HepG2 (cell line): ENCODE data around the gene FDXR. TPM values are rescaled to one million over a fixed set of nuclear protein-coding genes. Genes with fewer than 3 reads are reported as not detected.

Experiments
- ATAC-seq: fragments of 200-7000 bp; cut with Tn5 transposase; 3 replicates; pipeline ENCODE4 v1.9.1; 2020; ENCODE audit warnings: mild to moderate bottlenecking, moderate library complexity
- BruUV-seq: library from RNA; stranded (reverse); fragments of 400-500 nt; replicated peaks from 2 replicates; lab custom pipeline; 2021; lab: Mats Ljungman, UMichigan
- CTCF ChIA-PET: fragments of 300-600 bp; formaldehyde crosslinking; extraction: SDS; loops from one replicate; lab custom pipeline; 2021; ENCODE audit warnings: low total read pairs, inconsistent platforms, low intra/inter-chr PET ratio; lab: Yijun Ruan, JAX
- POLR2A ChIA-PET: fragments of 350-600 bp; sonication (Branson Sonifier 250); formaldehyde crosslinking; loops from one replicate; lab custom pipeline; 2020; ENCODE audit warnings: antibody characterized with exemption, inconsistent platforms; lab: Yijun Ruan, JAX
- DNase-seq: peaks from one replicate; pipeline ENCODE4 v3.0.0-alpha.2; 2015; ENCODE audit warnings: low spot score
- FAIRE-seq: peaks from 3 replicates; lab custom pipeline; 2011; peaks lifted over from hg19 to GRCh38; lab: Jason Lieb, UNC
- H2AFZ ChIP-seq: one replicate; pipeline ENCODE4 v1.6.1; 2011; ENCODE audit warnings: low read length, inconsistent platforms
- H3K27ac ChIP-seq: fragments of 300-600 bp; 3 replicates; pipeline ENCODE4 v1.8.0; 2011; ENCODE audit warnings: mixed run types, mild to moderate bottlenecking, mixed read lengths, low read length, inconsistent platforms; ENCODE audit not compliant: insufficient read depth; ENCODE audit errors: extremely low read length
- H3K27me3 ChIP-seq, 2 experiments: fragments of 200-600 bp in 1 of 2; 2 replicates in 1 of 2; 3 replicates in 1 of 2; pipeline versions ENCODE4 v1.6.0 to v1.8.0; 2011; ENCODE audit warnings: low read length in 2 of 2, mild to moderate bottlenecking in 2 of 2, moderate library complexity in 2 of 2, inconsistent platforms in 1 of 2; ENCODE audit not compliant: insufficient read depth in 2 of 2, control insufficient read depth in 1 of 2
- H3K36me3 ChIP-seq, 2 experiments: fragments of 200-600 bp in 1 of 2; replicated peaks in 1 of 2; 2 replicates in 1 of 2; 3 replicates in 1 of 2; pipeline versions ENCODE4 v1.5.1 to v1.8.0; 2011; ENCODE audit warnings: low read length in 2 of 2, inconsistent platforms in 1 of 2; ENCODE audit not compliant: insufficient read depth in 2 of 2, control insufficient read depth in 1 of 2
- H3K4me1 ChIP-seq: 2 replicates; pipeline ENCODE4 v1.5.1; 2012; ENCODE audit warnings: low read length, inconsistent platforms; ENCODE audit not compliant: insufficient read depth
- H3K4me2 ChIP-seq: 2 replicates; pipeline ENCODE4 v1.6.0; 2011; ENCODE audit warnings: low read depth, low read length, inconsistent platforms
- H3K4me3 ChIP-seq, 3 experiments: fragments of 200-600 bp in 1 of 3; sonication (generic), shearing (Covaris generic) in 1 of 3; replicated peaks in 1 of 3; 2 replicates each; pipeline ENCODE4 v1.5.1; 2011 to 2016; ENCODE audit warnings: low read length in 3 of 3, inconsistent platforms in 2 of 3, low read depth in 2 of 3, mild to moderate bottlenecking in 2 of 3, control low read depth in 1 of 3, mixed read lengths in 1 of 3; ENCODE audit not compliant: insufficient read depth in 1 of 3
- H3K79me2 ChIP-seq: one replicate; pipeline ENCODE4 v1.6.1; 2011; ENCODE audit warnings: low read length, inconsistent platforms; ENCODE audit not compliant: insufficient read depth
- H3K9ac ChIP-seq: 2 replicates; pipeline ENCODE4 v1.6.0; 2011; ENCODE audit warnings: mild to moderate bottlenecking, low read depth, low read length, inconsistent platforms; ENCODE audit not compliant: insufficient read depth
- H3K9me3 ChIP-seq: 2 replicates; pipeline ENCODE4 v1.5.1; 2012; ENCODE audit warnings: mild to moderate bottlenecking, low read length
- H4K20me1 ChIP-seq: 2 replicates; pipeline ENCODE4 v1.6.0; 2011; ENCODE audit warnings: inconsistent platforms, mild to moderate bottlenecking, low read length, moderate library complexity; ENCODE audit not compliant: insufficient read depth
- EZH2 ChIP-seq: conservative IDR thresholded peaks from 2 replicates; pipeline ENCODE4 v1.6.1; 2012; ENCODE audit warnings: mild to moderate bottlenecking, low read depth, low read length, moderate library complexity
- MAFG ChIP-seq: sonication (generic); formaldehyde crosslinking; IDR thresholded peaks from 2 replicates; pipeline ENCODE4 v1.5.1; 2020; ENCODE audit warnings: mild to moderate bottlenecking, missing genetic modification reagents
- NR2F6 ChIP-seq, 2 experiments: IDR thresholded peaks; 2 replicates each; pipeline ENCODE4 v1.6.1; 2016; ENCODE audit warnings: antibody characterized with exemption in 1 of 2, mild to moderate bottlenecking in 1 of 2
- TAF1 ChIP-seq: sonication (generic); formaldehyde crosslinking; IDR thresholded peaks from 2 replicates; pipeline ENCODE4 v1.4.0; 2020; ENCODE audit warnings: missing genetic modification reagents
- TBP ChIP-seq: sonication (generic); formaldehyde crosslinking; IDR thresholded peaks from 2 replicates; pipeline ENCODE4 v1.5.0; 2020; ENCODE audit warnings: missing genetic modification reagents
- ZNF350 ChIP-seq: sonication (generic); formaldehyde crosslinking; IDR thresholded peaks from 2 replicates; pipeline ENCODE4 v1.4.0; 2020; ENCODE audit warnings: mild to moderate bottlenecking, low read depth, missing genetic modification reagents, borderline replicate concordance
- WGBS: methylation state at CpG from one replicate; pipeline ENCODE4 v1.1.6; 2017; ENCODE audit warnings: low lambda C conversion rate; 5-methylcytosine and 5-hydroxymethylcytosine counted together
- in situ Hi-C: cut with HindIII; loops from 2 replicates; pipeline ENCODE4 v1.10.0; 2017; ENCODE audit warnings: low pct_unique_long_range_greater_than_20kb; ENCODE audit not compliant: extremely low pct_ligation_motif_present
- intact Hi-C: fragments of 100-400 bp; cut with micrococcal nuclease; formaldehyde crosslinking; loops from one replicate; pipeline ENCODE4 v1.10.0; 2022; ENCODE audit not compliant: unreplicated experiment
- polyA plus RNA-seq, 8 experiments: library from polyadenylated mRNA; depleted of rRNA in 3 of 8; stranded (reverse) in 7 of 8; unstranded in 1 of 8; fragments of >200 nt; fragmentation: Illumina TruSeq in 4 of 8; extraction: Trizol in 4 of 8; gene quantifications; 2 replicates each; pipeline versions ENCODE4 v1.2.1 to v1.2.3, GENCODE V29; 2011 to 2016; ENCODE audit warnings: low read depth in 4 of 8, missing spikeins in 1 of 8, mixed read lengths in 1 of 8; ENCODE audit not compliant: insufficient read depth in 1 of 8
- total RNA-seq, 5 experiments: library from RNA; depleted of rRNA; stranded (reverse); fragments of >200 nt; fragmentation: Illumina TruSeq; extraction: Trizol; gene quantifications; 2 replicates each; pipeline ENCODE4 v1.2.3, GENCODE V29; 2016; ENCODE audit warnings: low read depth in 1 of 5
- TF ChIP-seq, protein P1 (sequence below): IDR thresholded peaks from 2 replicates; pipeline ENCODE4 v1.6.1; 2012; ENCODE audit warnings: low read length, improper control_type of control experiment

Gene FDXR
- total and polyA plus RNA-seq, 2 of the 13 experiments (the other 11 are each of a cell fraction or from before 2014, with no cell fraction given) = 23.4 to 116 TPM

DNA sequence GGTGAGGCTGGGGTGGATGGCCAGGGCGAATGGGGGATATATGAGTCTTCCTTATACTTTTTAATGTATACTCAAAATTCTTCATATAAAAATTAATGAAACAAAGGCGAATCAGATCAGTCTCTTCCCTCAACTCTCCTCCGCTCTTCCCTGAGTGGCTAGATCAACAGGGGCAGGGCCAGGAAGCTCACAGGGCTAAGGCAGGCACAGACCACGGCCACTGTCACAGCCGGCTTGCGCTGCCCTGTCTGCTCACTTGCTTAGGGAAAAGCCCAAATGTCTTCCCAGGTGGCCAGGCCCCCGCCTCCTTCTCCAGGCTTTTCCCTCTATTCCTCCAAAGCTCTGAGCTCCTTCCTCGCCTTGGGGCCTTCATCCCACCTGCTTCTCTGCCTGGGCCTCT is 19.1 kb downstream of the FDXR start (continued):
- TF ChIP-seq, protein P1, sequence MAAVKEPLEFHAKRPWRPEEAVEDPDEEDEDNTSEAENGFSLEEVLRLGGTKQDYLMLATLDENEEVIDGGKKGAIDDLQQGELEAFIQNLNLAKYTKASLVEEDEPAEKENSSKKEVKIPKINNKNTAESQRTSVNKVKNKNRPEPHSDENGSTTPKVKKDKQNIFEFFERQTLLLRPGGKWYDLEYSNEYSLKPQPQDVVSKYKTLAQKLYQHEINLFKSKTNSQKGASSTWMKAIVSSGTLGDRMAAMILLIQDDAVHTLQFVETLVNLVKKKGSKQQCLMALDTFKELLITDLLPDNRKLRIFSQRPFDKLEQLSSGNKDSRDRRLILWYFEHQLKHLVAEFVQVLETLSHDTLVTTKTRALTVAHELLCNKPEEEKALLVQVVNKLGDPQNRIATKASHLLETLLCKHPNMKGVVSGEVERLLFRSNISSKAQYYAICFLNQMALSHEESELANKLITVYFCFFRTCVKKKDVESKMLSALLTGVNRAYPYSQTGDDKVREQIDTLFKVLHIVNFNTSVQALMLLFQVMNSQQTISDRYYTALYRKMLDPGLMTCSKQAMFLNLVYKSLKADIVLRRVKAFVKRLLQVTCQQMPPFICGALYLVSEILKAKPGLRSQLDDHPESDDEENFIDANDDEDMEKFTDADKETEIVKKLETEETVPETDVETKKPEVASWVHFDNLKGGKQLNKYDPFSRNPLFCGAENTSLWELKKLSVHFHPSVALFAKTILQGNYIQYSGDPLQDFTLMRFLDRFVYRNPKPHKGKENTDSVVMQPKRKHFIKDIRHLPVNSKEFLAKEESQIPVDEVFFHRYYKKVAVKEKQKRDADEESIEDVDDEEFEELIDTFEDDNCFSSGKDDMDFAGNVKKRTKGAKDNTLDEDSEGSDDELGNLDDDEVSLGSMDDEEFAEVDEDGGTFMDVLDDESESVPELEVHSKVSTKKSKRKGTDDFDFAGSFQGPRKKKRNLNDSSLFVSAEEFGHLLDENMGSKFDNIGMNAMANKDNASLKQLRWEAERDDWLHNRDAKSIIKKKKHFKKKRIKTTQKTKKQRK = no peak

DNA sequence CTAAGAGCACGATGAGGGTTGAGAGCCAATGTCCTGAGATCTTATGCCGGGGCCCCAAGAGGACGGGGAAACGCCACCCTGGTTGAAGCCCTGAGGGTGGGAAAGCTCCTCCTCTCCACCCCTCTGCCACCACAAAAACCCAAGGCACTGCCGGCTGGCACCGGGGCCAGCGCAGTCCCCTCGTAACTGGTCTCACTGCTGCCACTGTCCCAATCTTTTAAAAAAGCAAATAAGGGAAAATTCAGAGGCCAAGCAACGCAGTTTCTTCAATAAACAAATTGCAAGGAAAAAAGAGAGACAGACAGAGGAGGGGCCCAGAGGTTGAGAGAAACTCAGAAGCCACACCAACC is 19.8 kb downstream of the FDXR start:
- TF ChIP-seq ZNF350 (CRISPR knock-in tag) = 0 out of 2 replicates have a peak, but pooled peaks have one; percentile 4
- no peak for TF ChIP-seq NR2F6 (IDR thresholded peaks at IDR 0.05)
- TF ChIP-seq NR2F6 (CRISPR knock-in tag; IDR thresholded peaks at IDR 0.05) = no peak
- no peak for TF ChIP-seq TBP (CRISPR knock-in tag)
- no peak for TF ChIP-seq TAF1 (CRISPR knock-in tag)
- TF ChIP-seq MAFG (CRISPR knock-in tag) = no peak
- peak; percentile 64; the same call in 1 of the 2 replicates for TF ChIP-seq EZH2
- Histone ChIP-seq H3K4me2 (peak overlapping the region; percentile 85), H3K79me2 (no peaks in the 10 kb centered on the region), H3K4me3 (peak overlapping the region; percentile 33 to 64 (median 50)), H3K9ac (no peak overlapping the region), H2AFZ (no peak overlapping the region), H4K20me1 (no peaks in the 10 kb centered on the region; the same call in 1 of the 2 replicates), H3K9me3 (no peaks in the 10 kb centered on the region), H3K36me3 (no peaks in the 10 kb centered on the region), H3K4me1 (peaks cover 9% of the 10 kb centered on the region), H3K27ac (no peak overlapping the region), H3K27me3 (peaks cover 17 to 91% of the 10 kb centered on the region in 2 experiments)
- ChIA-PET CTCF (no interaction called here), POLR2A (interaction anchor here (1.0 to 2.3 kb wide), 7 partner anchors 10 to 116 kb away, joined by 3 to 22 read pairs (median 3); partner anchors contain the start of genes FDXR, NAT9 and RAB37)
- 25% methylated on average over 9 of the region's 9 CpGs for WGBS
- FAIRE-seq (no peak), DNase-seq (no peak), ATAC-seq (no peak)
- in situ Hi-C loops = no loop called here
- no TSS peak for BruUV-seq
- intact Hi-C loops = no loop called here
